ENCODE data around the gene PLK1.

GRCh38 chr16:23687034-23687808, 8.5 kb downstream of the PLK1 start:
- TF ChIP-seq CTCF (conservative IDR thresholded peaks at IDR 0.05; ENCODE audit: low read length) (no peak), EZH2phosphoT487 (IDR thresholded peaks at IDR 0.05; ENCODE audit: borderline replicate concordance, low read depth, low read length) (no peak)

All from OCI-LY7 (cell line).